ENCODE results near the gene TMEM87A.

The TMEM87A gene

DNA sequence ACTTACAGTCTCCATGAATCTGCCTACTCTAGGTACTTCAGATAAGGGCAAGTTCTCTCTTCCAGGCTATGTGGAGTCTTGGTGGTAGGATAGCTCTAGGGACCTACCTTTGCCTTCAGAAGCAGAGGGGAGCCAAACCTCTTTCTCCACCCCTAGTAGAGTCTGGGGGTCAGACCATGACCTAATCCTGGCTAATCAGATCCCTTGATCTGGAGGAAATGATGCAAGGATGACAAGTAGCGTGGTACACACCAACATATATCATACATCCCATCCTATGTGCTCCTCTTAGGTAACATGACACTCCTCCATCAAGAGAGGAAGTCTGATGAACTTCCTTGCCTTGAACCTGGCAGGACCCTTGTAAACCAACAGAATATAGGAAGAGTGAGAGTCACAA is 101.4 kb downstream of the TMEM87A start:
- Histone ChIP-seq H3K27ac (ENCODE audit: low read length) (no peak overlapping the region), H3K79me2 (ENCODE audit: insufficient read depth, low read length) (no peaks in the 10 kb centered on the region), H2AFZ (ENCODE audit: low read depth, low read length) (no peak overlapping the region), H3K9ac (ENCODE audit: low read depth, low read length) (no peak overlapping the region), H3K4me1 (ENCODE audit: insufficient read depth, low read length) (no peaks in the 10 kb centered on the region), H3K27me3 (ENCODE audit: insufficient read depth, low read length, poor library complexity) (no peaks in the 10 kb centered on the region), H3K9me3 (ENCODE audit: insufficient read depth, low read length, severe bottlenecking) (no peaks in the 10 kb centered on the region), H3K36me3 (ENCODE audit: insufficient read depth, low read length) (peaks cover 66% of the 10 kb centered on the region), H3K4me3 (ENCODE audit: low read depth in 1 of 2, low read length in 2 of 2) (no peak overlapping the region), H4K20me1 (ENCODE audit: insufficient read depth, low read length) (no peaks in the 10 kb centered on the region), H3K4me2 (ENCODE audit: insufficient read depth, low read length) (no peak overlapping the region)
- no peak for ATAC-seq (ENCODE audit: insufficient read depth, low read depth)
- TF ChIP-seq EZH2 (IDR thresholded peaks at IDR 0.05; ENCODE audit: borderline replicate concordance, low read depth, low read length, severe bottlenecking), result no peak
- TF ChIP-seq, protein P1, sequence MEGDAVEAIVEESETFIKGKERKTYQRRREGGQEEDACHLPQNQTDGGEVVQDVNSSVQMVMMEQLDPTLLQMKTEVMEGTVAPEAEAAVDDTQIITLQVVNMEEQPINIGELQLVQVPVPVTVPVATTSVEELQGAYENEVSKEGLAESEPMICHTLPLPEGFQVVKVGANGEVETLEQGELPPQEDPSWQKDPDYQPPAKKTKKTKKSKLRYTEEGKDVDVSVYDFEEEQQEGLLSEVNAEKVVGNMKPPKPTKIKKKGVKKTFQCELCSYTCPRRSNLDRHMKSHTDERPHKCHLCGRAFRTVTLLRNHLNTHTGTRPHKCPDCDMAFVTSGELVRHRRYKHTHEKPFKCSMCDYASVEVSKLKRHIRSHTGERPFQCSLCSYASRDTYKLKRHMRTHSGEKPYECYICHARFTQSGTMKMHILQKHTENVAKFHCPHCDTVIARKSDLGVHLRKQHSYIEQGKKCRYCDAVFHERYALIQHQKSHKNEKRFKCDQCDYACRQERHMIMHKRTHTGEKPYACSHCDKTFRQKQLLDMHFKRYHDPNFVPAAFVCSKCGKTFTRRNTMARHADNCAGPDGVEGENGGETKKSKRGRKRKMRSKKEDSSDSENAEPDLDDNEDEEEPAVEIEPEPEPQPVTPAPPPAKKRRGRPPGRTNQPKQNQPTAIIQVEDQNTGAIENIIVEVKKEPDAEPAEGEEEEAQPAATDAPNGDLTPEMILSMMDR (IDR thresholded peaks at IDR 0.05; ENCODE audit: borderline replicate concordance, extremely low read depth, low read length, poor library complexity, severe bottlenecking), result no peak
- DNase-seq, result no peak

GRCh38 chr15:42171122-42171521 is 102.1 kb downstream of the TMEM87A start:
- Histone ChIP-seq H3K4me1 (ENCODE audit: insufficient read depth, low read length) (no peaks in the 10 kb centered on the region), H3K27ac (ENCODE audit: low read length) (no peak overlapping the region), H3K4me3 (ENCODE audit: low read depth in 1 of 2, low read length in 2 of 2) (no peak overlapping the region), H4K20me1 (ENCODE audit: insufficient read depth, low read length) (no peaks in the 10 kb centered on the region), H3K79me2 (ENCODE audit: insufficient read depth, low read length) (no peaks in the 10 kb centered on the region), H2AFZ (ENCODE audit: low read depth, low read length) (no peak overlapping the region), H3K36me3 (ENCODE audit: insufficient read depth, low read length) (peaks cover 73% of the 10 kb centered on the region), H3K4me2 (ENCODE audit: insufficient read depth, low read length) (no peak overlapping the region), H3K27me3 (ENCODE audit: insufficient read depth, low read length, poor library complexity) (no peaks in the 10 kb centered on the region), H3K9ac (ENCODE audit: low read depth, low read length) (no peak overlapping the region), H3K9me3 (ENCODE audit: insufficient read depth, low read length, severe bottlenecking) (no peaks in the 10 kb centered on the region)
- ATAC-seq (ENCODE audit: insufficient read depth, low read depth) (no peak), DNase-seq (no peak)
- TF ChIP-seq, protein P1 (IDR thresholded peaks at IDR 0.05; ENCODE audit: borderline replicate concordance, extremely low read depth, low read length, poor library complexity, severe bottlenecking), result no peak
- TF ChIP-seq EZH2 (IDR thresholded peaks at IDR 0.05; ENCODE audit: borderline replicate concordance, low read depth, low read length, severe bottlenecking), result no peak

DNA sequence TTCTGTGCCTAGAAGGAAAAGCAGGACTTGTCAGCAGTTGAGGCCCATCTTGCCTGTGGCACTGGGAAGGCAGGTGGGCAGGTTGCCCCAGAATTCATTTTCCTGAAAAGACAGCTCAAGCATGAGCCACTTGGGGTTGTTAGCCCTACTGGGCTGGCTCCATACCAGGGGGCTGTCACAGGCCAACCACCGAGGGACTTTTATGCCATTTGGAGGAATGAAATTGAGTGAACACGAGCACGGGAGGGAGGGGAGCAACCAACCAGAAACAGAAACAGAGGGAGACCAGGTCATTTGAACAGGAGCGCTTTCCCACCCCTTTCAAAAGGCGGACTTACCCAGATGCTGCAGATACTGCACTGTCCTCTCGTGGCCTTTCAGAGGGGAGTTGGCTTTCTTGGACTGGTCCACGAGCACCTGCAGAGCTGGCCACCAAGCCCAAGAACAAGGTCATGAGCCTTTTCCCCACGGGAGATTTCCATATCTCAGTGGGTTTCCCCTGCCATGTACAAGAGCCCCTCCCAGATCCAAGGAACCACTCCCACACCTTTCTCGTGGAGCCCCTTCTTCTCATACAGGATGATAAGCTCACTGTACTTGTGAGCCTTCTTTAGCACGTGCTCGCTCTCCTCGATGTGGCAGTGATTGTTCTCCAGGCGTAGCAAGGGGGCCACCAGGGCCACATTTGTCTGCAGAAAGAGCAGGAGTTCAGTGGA is 106.8 kb downstream of the TMEM87A start:
- H2AFZ ChIP-seq (ENCODE audit: low read depth, low read length), result no peak overlapping the region
- H3K27me3 ChIP-seq (ENCODE audit: insufficient read depth, low read length, poor library complexity), result no peaks in the 10 kb centered on the region
- H3K27ac ChIP-seq (ENCODE audit: low read length), result no peak overlapping the region
- H3K36me3 ChIP-seq (ENCODE audit: insufficient read depth, low read length), result peaks cover 88% of the 10 kb centered on the region
- H3K9me3 ChIP-seq (ENCODE audit: insufficient read depth, low read length, severe bottlenecking), result no peaks in the 10 kb centered on the region
- H3K9ac ChIP-seq (ENCODE audit: low read depth, low read length), result no peak overlapping the region
- H3K4me1 ChIP-seq (ENCODE audit: insufficient read depth, low read length), result no peaks in the 10 kb centered on the region
- H3K79me2 ChIP-seq (ENCODE audit: insufficient read depth, low read length), result no peaks in the 10 kb centered on the region
- ATAC-seq (ENCODE audit: insufficient read depth, low read depth) (no peak), DNase-seq (no peak)
- no peaks in the 10 kb centered on the region for H4K20me1 ChIP-seq (ENCODE audit: insufficient read depth, low read length)
- H3K4me2 ChIP-seq (ENCODE audit: insufficient read depth, low read length), result no peak overlapping the region
- TF ChIP-seq, protein P1 (IDR thresholded peaks at IDR 0.05; ENCODE audit: borderline replicate concordance, extremely low read depth, low read length, poor library complexity, severe bottlenecking), result no peak
- no peak for TF ChIP-seq EZH2 (IDR thresholded peaks at IDR 0.05; ENCODE audit: borderline replicate concordance, low read depth, low read length, severe bottlenecking)
- no peak overlapping the region for H3K4me3 ChIP-seq (ENCODE audit: low read depth in 1 of 2, low read length in 2 of 2)

All from DND-41 (cell line).